Activated CD8-positive, alpha-beta memory T cell treated with anti-CD3 and anti-CD28 coated beads, Interleukin-2, amount 50 U/mL, for 1 hour (primary cell): ENCODE results near the gene GCN1.

Experiments used
- DNase-seq: peaks from one replicate; pipeline ENCODE4 v3.0.0-alpha.2; 2020; ENCODE audit errors: extremely low read depth

GCN1 gene

GRCh38 chr12:120116792-120117651, 77.5 kb downstream of the GCN1 start:
- DNase-seq, result peak; percentile 89

DNA sequence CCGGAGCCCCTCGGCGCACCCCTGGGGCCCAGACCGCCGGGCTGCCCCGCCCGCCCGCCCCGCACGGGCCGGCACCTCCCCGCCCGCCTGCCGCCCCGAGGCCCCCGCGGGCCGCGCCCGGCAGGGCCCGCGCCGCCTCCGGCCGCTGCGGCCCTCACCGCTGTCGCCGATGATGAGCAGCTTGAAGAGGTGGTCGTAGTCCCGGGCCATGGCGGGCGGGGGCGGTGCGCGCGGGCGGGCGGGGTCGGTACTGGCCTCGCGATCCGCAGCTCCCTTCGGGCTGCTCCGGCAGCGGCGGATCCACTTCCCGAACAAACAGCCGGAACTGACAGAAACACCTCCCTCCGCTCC, 78.1 kb downstream of the GCN1 start, which contains the start of gene RAB35:
Gene RAB35 (minus strand): TSS at position 313 of the 351 bp plus-strand sequence. CDS start 103 bp downstream, at position 210.
- DNase-seq, result no peak

DNA sequence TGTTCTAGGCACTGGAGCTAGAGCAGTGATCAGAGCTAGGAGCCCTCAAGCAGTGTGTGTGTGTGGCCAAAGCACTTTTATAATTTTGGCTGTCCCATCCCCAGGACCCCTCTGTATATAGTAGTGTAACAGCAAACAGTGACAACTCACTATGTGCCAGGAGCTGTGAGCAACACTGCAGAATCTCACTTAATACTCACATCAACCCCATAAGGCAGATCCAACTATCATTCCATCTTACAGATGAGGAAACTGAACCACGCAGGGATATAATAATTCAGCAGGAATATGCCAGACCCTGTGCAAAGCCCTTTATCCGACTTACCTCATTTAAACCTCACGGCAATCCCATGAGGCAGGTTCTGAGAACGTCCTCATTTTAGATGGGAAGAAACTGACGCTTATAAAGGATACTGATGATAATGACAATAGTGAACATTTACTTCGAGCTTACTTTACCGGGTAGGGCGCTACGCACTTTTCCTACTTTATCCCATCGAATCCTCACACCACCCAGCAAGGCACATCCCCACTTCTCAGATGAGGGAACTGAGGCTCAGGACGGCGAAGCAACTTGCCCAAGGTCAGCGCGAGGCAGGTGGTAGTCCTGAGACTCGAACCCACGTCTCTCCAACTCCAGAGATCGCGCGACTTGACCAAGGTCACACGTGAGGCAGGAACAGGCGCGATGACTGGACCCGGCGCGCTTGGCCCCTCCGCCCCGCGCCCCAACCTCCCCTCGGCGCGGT, 78.6 kb downstream of the GCN1 start:
- DNase-seq, result no peak

DNA sequence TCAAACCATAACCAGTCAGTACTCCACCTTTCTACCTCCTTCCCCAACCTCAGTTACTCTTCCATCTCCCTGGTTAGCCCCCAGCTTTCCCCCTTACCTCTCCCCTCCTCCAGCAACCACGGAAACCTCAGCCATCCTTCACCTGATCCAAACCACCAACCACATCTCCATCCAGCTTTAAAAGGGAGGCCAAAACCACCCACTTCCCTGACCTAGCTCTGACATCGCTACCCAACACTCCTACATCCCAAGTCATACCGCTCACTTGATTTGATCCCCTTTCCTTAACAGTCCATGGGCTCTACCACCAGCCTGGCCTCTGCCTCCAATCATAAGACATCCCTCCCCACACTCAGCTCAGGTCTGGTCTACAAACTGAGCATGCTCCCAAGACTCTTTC, 79.4 kb downstream of the GCN1 start:
- DNase-seq, result no peak

GRCh38 chr12:120110550-120111501, 83.7 kb downstream of the GCN1 start:
- no peak for DNase-seq

- DNase-seq, result no peak
These were observed 84.8 kb downstream of the GCN1 start for GRCh38 chr12:120109570-120110267.

DNA sequence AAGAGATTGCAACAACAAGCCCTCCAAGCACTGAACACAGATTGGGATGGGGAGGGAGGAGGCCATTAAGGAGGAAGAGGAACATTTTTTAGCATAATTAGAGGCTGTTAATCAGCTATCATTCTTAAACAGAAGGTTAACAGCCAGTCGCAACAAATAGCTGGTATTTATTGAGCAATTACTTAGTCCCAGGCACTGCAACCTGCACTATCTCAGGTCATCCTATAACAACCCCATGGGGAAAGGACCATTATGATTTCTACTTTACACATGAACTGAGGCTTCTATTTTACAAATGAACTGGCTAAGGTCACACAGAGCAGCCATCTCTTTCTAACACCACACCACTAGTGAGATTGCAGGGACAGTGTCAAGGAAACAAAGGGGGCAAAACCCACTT, 88.4 kb downstream of the GCN1 start:
- no peak for DNase-seq

- DNase-seq, result no peak
These were observed 91.1 kb downstream of the GCN1 start for GRCh38 chr12:120103371-120103770.

- DNase-seq, result no peak
These were observed 91.5 kb downstream of the GCN1 start for GRCh38 chr12:120103044-120103338.

GRCh38 chr12:120102189-120103043, 92.1 kb downstream of the GCN1 start:
- no peak for DNase-seq

DNA sequence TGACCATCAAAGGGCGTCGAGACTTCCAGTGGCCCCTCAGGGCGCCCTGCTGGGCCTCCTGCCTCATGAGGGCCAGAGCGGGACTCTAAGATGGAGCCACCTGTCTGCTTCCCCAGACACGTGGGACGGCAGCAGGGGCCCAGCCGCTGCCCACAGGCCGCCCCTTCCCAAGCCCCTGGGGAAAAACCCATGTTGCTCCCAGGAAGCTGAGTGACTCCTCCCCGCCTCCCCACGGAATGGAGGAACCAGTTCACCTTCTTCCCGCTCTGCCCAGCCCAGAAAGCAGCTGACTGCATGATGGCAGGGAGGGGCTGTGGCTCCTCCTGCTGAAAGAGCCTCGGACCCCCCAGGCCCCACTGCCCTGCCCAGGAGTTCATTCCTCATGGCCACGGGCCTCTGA, 92.9 kb downstream of the GCN1 start:
- DNase-seq, result no peak

DNA sequence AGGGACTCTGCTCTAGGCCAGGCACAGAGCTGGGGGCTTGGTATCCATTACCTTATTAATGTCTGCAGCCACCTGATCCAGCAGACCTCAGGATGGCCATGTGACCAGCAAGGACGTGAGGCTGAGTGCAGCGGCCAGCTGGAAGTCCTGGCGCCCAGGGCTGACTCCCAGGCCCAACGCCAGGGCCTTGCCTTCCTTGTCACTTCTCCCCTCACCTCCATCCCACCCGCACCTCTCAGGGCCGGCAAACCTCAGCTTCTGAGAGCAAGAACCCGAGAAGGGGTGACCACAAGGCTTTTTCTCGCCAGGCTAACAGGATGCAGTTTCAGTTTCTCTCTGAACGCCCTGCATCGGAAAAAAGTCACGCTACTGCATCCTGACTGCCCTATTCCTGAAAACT, 93.3 kb downstream of the GCN1 start:
- DNase-seq, result no peak

- DNase-seq, result no peak
These were observed 93.9 kb downstream of the GCN1 start for GRCh38 chr12:120100630-120101029.

GRCh38 chr12:120099738-120100137, 94.8 kb downstream of the GCN1 start:
- DNase-seq, result no peak

DNA sequence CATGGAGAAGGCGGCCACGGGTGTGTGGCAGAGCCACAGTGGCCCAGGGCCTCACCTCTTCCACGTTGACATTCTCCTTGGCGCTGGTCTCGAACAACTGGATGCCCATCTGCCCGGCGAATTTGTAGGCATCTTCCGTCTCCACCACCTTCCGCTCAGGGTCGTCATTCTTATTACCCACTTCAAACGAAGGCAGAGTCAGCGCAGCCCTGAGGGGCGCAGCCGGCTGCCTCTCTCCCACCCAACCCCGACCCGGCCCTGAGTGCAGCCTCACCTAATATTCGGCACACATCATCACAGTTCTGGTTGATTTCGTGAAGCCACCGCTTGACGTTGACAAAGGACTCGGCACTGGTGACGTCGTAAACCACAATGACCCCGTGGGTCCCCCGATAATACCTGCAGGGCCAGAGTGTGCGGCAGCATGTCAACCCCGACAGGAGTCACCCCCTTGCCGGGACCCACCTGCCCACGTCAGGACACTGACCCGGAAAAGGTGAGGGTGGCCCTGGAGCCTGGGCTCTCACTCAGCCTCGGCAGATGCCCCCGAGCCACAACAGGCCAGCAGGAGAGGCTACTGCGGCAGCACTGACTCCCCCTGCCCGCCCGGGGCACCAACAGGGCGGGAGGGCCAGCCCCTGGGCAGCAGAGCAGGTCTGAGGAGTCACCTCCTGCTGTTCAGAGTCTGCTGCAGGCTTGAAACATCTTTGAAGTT, 95.6 kb downstream of the GCN1 start:
- no peak for DNase-seq

DNA sequence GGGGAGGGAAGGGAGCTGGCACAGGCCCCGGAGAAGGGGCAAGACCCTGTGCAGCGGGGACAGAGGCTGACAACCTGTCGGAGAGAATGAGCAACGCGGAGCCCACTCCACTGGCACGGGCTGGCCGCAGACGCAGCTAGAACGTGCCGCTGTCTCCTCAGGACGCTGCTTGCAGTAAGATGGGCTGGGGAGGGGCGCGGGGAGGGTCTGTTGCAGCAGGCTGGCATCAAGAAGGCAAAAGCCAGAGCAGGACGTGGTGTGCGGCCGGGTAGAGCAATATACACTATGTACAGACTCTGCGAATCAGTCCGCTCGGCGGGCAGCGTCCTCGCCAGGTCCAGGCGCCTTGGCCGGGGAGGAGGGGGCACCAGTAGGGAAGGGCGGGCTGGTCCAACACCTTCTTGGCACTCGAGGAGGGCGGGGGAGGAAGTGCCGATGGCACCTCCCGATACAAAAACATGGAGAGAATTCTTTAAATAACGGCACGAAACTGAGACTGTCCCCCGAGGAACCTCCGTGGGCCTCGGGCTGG, 97.8 kb downstream of the GCN1 start:
- no peak for DNase-seq

GRCh38 chr12:120095736-120096135, 98.8 kb downstream of the GCN1 start:
- no peak for DNase-seq

DNA sequence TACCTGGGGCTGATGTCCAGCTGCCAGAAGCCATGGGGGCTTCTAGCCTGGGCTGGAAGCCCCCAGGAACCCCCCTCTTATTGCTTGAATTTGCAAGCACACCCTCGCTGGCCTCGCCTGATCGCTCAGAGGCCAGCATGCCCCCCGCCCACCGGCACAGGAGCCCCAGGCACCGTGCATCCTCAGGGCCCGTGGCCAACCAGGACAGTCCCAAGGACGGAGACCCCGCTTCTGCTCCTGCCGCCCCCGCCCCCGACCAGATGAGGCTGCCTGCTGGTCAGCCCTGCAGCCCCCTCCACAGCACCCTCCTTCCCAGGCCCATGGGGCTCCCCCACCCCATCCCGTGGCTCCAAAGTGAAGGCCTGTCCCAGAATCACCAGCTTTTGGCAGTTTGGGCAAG, 99.2 kb downstream of the GCN1 start:
- no peak for DNase-seq

DNA sequence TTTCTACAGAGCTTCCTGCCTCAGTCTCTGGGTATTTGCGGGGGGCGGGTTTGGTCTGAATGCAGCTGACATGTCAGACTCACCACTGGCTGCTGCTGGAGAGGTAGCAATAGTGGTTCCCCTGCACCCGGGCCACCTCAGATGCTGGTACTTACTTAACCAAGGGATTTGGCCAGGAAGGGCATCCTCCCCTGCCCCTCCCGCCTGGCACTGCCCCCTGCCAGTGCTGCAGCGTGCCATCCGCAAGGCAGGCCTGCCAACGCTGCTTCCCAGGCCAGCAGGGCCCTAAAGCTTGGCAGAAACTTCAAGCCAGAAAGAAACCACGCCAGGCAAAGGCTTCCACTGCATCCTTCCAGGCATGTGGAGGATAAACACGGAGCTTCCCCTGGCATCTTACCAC, 100.0 kb downstream of the GCN1 start:
- DNase-seq, result no peak
